PC-9 (cell line): Measurements from ENCODE around the gene HHIPL1.

Experiments
- EZH2 ChIP-seq: fragments of 200-600 bp; sonication (generic); IDR thresholded peaks from 2 replicates; pipeline ENCODE4 v1.8.0; 2017; ENCODE audit warnings: antibody characterized with exemption, low read depth
- TF ChIP-seq, protein P1 (sequence below): fragments of 200-600 bp; sonication (generic); conservative IDR thresholded peaks from 2 replicates; pipeline ENCODE4 v1.6.1; 2017; ENCODE audit warnings: mixed run types, antibody characterized with exemption, mild to moderate bottlenecking, moderate library complexity

DNA sequence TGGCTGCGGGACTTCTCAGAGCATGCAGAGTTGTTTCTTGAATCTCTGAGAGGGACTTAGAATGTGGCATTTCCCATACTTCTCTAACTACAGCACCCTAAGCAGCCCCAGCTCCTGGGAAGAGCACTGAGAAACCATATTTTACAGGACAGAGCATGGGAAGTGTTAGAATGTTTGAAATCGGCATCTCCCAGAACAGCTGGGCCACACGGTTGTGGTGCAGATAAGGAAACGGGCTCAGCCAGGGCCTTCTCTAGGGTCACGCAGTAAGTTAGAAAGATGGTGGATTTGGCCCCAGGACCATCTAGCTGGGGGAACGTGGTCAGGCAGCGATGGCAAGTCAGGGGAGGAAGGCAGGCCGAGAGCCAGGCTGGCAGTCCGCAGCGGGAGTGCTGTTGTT, 10.5 kb upstream of the HHIPL1 start:
- TF ChIP-seq, protein P1, sequence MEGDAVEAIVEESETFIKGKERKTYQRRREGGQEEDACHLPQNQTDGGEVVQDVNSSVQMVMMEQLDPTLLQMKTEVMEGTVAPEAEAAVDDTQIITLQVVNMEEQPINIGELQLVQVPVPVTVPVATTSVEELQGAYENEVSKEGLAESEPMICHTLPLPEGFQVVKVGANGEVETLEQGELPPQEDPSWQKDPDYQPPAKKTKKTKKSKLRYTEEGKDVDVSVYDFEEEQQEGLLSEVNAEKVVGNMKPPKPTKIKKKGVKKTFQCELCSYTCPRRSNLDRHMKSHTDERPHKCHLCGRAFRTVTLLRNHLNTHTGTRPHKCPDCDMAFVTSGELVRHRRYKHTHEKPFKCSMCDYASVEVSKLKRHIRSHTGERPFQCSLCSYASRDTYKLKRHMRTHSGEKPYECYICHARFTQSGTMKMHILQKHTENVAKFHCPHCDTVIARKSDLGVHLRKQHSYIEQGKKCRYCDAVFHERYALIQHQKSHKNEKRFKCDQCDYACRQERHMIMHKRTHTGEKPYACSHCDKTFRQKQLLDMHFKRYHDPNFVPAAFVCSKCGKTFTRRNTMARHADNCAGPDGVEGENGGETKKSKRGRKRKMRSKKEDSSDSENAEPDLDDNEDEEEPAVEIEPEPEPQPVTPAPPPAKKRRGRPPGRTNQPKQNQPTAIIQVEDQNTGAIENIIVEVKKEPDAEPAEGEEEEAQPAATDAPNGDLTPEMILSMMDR = no peak
- TF ChIP-seq EZH2 = no peak
